ENCODE results near the gene FBXL4.

Gene FBXL4

DNA sequence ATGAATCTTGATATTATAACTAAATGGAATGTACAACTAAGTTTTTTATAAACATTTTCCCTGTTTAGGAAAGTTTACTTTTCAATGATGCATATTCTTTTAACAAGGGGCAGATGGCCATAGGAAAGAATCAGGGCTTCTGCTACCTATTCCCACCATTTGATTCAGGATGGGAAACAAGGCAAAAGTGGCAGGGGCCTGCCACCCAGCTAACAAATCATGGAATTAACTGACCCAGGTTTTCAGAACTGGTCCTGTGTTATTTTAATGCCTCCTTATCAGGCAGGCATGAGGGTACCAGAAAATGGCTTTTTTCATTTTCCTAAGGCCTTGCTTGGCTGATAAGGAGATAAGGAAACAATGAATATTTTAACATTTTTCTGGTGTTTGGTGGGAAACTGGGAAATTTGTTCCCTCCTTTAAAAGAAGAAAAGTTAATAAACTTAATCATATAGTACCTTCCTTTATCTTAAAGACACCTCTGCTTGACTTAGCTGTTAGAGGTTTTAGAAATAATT is 106.7 kb downstream of the FBXL4 start:
- TF ChIP-seq GABPA (IDR thresholded peaks at IDR 0.05; ENCODE audit: low read depth), result no peak
- Histone ChIP-seq H3K4me3 (replicated peaks; ENCODE audit: insufficient read depth, low read length) (no peak overlapping the region), H3K27ac (replicated peaks) (no peak overlapping the region), H3K27me3 (ENCODE audit: insufficient read depth, poor library complexity, severe bottlenecking) (peaks cover 85% of the 10 kb centered on the region)
- DNase-seq (ENCODE audit: low read depth in 1 of 2, low spot score in 1 of 2), result no peak

DNA sequence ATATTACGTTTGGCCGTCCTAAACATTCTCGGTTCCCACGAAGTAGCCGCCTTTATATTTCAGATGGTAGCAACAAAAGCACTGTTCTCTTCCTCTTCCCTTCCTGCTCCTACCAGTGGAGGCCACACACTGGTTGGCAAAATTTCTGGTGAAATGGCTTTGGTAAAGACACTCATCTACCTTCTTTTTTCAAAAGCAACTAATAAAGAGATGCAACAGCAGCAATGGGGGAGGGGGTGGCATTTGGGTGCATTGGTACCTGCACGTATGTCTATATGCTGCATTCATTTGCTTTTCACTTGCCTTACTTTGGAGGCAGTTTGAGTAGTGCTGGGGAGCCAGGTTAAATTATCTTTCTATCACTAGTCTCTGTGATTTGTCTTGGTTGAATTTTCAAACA is 107.4 kb downstream of the FBXL4 start:
- DNase-seq (ENCODE audit: low read depth in 1 of 2, low spot score in 1 of 2), result no peak
- TF ChIP-seq POLR2AphosphoS5 (IDR thresholded peaks at IDR 0.05; ENCODE audit: low read depth) (no peak), SPI1 (IDR thresholded peaks at IDR 0.05; ENCODE audit: borderline replicate concordance, low read depth) (no peak), GABPA (IDR thresholded peaks at IDR 0.05; ENCODE audit: low read depth) (no peak)
- TF ChIP-seq, protein P1, sequence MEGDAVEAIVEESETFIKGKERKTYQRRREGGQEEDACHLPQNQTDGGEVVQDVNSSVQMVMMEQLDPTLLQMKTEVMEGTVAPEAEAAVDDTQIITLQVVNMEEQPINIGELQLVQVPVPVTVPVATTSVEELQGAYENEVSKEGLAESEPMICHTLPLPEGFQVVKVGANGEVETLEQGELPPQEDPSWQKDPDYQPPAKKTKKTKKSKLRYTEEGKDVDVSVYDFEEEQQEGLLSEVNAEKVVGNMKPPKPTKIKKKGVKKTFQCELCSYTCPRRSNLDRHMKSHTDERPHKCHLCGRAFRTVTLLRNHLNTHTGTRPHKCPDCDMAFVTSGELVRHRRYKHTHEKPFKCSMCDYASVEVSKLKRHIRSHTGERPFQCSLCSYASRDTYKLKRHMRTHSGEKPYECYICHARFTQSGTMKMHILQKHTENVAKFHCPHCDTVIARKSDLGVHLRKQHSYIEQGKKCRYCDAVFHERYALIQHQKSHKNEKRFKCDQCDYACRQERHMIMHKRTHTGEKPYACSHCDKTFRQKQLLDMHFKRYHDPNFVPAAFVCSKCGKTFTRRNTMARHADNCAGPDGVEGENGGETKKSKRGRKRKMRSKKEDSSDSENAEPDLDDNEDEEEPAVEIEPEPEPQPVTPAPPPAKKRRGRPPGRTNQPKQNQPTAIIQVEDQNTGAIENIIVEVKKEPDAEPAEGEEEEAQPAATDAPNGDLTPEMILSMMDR (IDR thresholded peaks at IDR 0.05; ENCODE audit: insufficient read depth, low read length), result no peak
- TF ChIP-seq, protein P2, sequence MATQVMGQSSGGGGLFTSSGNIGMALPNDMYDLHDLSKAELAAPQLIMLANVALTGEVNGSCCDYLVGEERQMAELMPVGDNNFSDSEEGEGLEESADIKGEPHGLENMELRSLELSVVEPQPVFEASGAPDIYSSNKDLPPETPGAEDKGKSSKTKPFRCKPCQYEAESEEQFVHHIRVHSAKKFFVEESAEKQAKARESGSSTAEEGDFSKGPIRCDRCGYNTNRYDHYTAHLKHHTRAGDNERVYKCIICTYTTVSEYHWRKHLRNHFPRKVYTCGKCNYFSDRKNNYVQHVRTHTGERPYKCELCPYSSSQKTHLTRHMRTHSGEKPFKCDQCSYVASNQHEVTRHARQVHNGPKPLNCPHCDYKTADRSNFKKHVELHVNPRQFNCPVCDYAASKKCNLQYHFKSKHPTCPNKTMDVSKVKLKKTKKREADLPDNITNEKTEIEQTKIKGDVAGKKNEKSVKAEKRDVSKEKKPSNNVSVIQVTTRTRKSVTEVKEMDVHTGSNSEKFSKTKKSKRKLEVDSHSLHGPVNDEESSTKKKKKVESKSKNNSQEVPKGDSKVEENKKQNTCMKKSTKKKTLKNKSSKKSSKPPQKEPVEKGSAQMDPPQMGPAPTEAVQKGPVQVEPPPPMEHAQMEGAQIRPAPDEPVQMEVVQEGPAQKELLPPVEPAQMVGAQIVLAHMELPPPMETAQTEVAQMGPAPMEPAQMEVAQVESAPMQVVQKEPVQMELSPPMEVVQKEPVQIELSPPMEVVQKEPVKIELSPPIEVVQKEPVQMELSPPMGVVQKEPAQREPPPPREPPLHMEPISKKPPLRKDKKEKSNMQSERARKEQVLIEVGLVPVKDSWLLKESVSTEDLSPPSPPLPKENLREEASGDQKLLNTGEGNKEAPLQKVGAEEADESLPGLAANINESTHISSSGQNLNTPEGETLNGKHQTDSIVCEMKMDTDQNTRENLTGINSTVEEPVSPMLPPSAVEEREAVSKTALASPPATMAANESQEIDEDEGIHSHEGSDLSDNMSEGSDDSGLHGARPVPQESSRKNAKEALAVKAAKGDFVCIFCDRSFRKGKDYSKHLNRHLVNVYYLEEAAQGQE (IDR thresholded peaks at IDR 0.05; ENCODE audit: insufficient replicate concordance, low read depth), result no peak
- Histone ChIP-seq H3K27me3 (ENCODE audit: insufficient read depth, poor library complexity, severe bottlenecking) (peaks cover 85% of the 10 kb centered on the region), H3K27ac (replicated peaks) (no peak overlapping the region), H3K4me3 (replicated peaks; ENCODE audit: insufficient read depth, low read length) (no peak overlapping the region)

DNA sequence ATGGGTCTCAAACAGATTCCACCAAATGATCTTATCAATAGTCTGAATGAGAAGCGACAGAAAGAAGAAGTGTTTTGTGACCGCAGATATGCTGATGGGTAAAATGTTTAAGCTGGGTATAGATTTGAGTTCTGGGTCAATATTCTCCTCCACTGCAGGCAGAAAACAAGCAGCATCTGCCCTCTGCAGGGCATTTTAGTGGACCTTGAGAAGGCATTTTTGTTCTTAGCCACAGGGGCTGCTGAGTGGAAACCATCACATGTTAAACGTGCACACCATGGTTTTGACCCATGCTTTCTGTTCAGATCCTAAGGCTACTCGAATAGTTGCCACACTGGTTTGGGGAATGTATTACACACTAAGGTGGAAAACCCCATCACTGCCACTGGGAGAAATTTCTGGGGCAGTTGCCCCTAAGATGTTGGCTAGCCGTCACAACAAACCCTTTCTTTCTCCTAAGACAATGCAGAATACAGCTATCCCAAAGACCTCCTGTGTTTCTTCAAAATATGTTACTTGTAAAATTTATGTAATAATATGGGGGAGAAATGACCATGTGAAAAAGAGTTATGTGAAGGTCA is 107.9 kb downstream of the FBXL4 start:
- peaks cover 85% of the 10 kb centered on the region for H3K27me3 ChIP-seq (ENCODE audit: insufficient read depth, poor library complexity, severe bottlenecking)
- DNase-seq (ENCODE audit: low read depth in 1 of 2, low spot score in 1 of 2), result no peak
- H3K27ac ChIP-seq (replicated peaks), result no peak overlapping the region
- no peak overlapping the region for H3K4me3 ChIP-seq (replicated peaks; ENCODE audit: insufficient read depth, low read length)
- TF ChIP-seq POLR2AphosphoS5 (IDR thresholded peaks at IDR 0.05; ENCODE audit: low read depth) (no peak), SPI1 (IDR thresholded peaks at IDR 0.05; ENCODE audit: borderline replicate concordance, low read depth) (no peak), GABPA (IDR thresholded peaks at IDR 0.05; ENCODE audit: low read depth) (no peak)
- TF ChIP-seq, protein P1 (IDR thresholded peaks at IDR 0.05; ENCODE audit: insufficient read depth, low read length), result no peak
- TF ChIP-seq, protein P2 (IDR thresholded peaks at IDR 0.05; ENCODE audit: insufficient replicate concordance, low read depth), result no peak

DNA sequence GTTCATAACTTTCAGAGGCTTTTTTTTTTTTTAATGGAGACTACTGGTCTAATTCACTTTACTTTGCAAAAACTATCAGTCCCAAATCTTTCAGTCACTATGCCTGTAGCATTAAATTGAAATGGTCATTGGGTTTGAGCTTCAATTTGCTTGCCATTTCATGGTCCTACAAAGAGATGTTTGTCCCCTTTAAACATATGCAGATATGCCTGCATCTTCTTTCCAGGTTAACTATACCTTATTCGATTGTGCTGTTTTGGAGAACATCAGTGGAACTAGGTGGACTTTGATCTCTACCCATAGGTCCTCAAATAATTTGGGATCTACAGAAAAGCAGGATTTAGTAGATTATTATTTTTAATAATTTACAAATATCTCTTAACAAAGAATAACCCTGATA is 108.8 kb downstream of the FBXL4 start:
- Histone ChIP-seq H3K27me3 (ENCODE audit: insufficient read depth, poor library complexity, severe bottlenecking) (peaks cover 84% of the 10 kb centered on the region), H3K4me3 (replicated peaks; ENCODE audit: insufficient read depth, low read length) (no peak overlapping the region), H3K27ac (replicated peaks) (no peak overlapping the region)
- DNase-seq (ENCODE audit: low read depth in 1 of 2, low spot score in 1 of 2), result no peak
- TF ChIP-seq SPI1 (IDR thresholded peaks at IDR 0.05; ENCODE audit: borderline replicate concordance, low read depth) (no peak), POLR2AphosphoS5 (IDR thresholded peaks at IDR 0.05; ENCODE audit: low read depth) (no peak), GABPA (IDR thresholded peaks at IDR 0.05; ENCODE audit: low read depth) (no peak)
- TF ChIP-seq, protein P2 (IDR thresholded peaks at IDR 0.05; ENCODE audit: insufficient replicate concordance, low read depth), result no peak
- TF ChIP-seq, protein P1 (IDR thresholded peaks at IDR 0.05; ENCODE audit: insufficient read depth, low read length), result no peak

Measured in HL-60 (cell line).